ENCODE data around the gene FMO5.
"Not testable (repeated sequence)": the region's sequence is repeated elsewhere in the genome, so short reads cannot be mapped to it uniquely, and the experiment has no call there.

Gene FMO5

DNA sequence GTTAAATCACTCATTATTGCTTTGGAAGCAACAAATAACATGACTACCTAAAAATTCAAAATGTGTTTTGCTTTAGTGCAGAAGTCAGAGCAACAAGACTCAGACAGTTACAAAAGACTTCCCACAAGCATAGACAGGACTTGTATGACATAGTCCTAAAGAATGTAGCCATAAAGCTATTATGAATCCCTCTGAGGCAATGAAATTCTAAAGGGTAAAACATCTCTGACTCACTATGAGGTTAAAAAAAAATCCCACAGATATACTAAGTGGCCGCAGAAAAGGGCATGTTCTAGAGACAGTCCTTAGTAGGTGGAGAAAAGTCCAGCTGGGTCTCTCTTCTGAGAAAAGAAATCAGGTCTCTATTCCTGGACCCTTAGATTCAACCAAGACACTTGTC lies 57.8 kb downstream of the FMO5 start:
- DNase-seq (ENCODE audit: low read depth in 1 of 2, low spot score in 1 of 2) = no peak
- no peak overlapping the region for H3K27ac ChIP-seq (replicated peaks)
- TF ChIP-seq POLR2AphosphoS5 (IDR thresholded peaks at IDR 0.05; ENCODE audit: low read depth) (no peak), SPI1 (IDR thresholded peaks at IDR 0.05; ENCODE audit: borderline replicate concordance, low read depth) (no peak), GABPA (IDR thresholded peaks at IDR 0.05; ENCODE audit: low read depth) (no peak), REST (IDR thresholded peaks at IDR 0.05; ENCODE audit: insufficient replicate concordance, low read depth) (no peak), CTCF (IDR thresholded peaks at IDR 0.05; ENCODE audit: insufficient read depth, low read length) (no peak)
- H3K27me3 ChIP-seq (ENCODE audit: insufficient read depth, poor library complexity, severe bottlenecking) = no peaks in the 10 kb centered on the region
- H3K4me3 ChIP-seq (replicated peaks; ENCODE audit: insufficient read depth, low read length) = no peak overlapping the region

DNA sequence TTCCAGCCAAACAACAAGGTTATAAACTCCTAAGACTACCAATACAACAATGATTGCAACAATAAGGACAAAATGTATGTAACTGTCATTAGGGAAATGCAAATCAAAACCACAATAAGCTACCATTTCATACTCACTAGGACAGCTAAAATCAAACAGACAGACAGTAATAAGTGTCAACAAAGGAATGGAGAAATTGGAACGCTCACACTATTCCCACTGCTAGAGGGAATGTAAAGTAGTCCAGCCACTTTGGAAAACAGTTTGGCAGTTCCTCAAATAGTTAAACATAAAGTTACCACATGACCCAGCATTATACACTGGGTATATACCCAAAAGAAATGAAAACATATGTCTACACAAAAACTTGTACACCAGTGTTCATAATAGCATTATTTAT lies 62.1 kb downstream of the FMO5 start:
- DNase-seq (ENCODE audit: low read depth in 1 of 2, low spot score in 1 of 2) = no peak
- H3K27me3 ChIP-seq (ENCODE audit: insufficient read depth, poor library complexity, severe bottlenecking) = no peaks in the 10 kb centered on the region
- no peak overlapping the region for H3K27ac ChIP-seq (replicated peaks)
- no peak for TF ChIP-seq POLR2AphosphoS5 (IDR thresholded peaks at IDR 0.05; ENCODE audit: low read depth)
- TF ChIP-seq REST (IDR thresholded peaks at IDR 0.05; ENCODE audit: insufficient replicate concordance, low read depth) = no peak
- TF ChIP-seq SPI1 (IDR thresholded peaks at IDR 0.05; ENCODE audit: borderline replicate concordance, low read depth) = no peak
- no peak for TF ChIP-seq GABPA (IDR thresholded peaks at IDR 0.05; ENCODE audit: low read depth)
- no peak for TF ChIP-seq CTCF (IDR thresholded peaks at IDR 0.05; ENCODE audit: insufficient read depth, low read length)
- H3K4me3 ChIP-seq (replicated peaks; ENCODE audit: insufficient read depth, low read length) = no peak overlapping the region

DNA sequence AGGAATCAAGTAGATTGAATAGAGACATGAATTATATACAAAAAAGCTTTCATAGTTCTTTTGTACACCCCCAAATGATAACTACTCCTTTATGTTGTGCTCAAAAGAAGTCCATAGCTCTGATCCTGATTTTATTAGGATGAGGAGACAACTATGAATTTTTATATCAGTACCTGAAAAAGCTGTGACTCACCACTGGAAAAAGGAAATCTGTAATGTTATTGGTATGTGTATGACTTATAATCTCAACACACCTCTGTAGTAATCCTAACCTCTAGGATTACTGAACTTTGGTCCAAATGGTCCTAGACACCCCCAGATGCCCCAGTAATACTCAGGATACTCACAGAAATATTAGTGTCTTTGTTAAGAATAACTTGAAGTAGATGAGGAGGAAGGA lies 63.0 kb downstream of the FMO5 start:
- no peak overlapping the region for H3K27ac ChIP-seq (replicated peaks)
- TF ChIP-seq POLR2AphosphoS5 (IDR thresholded peaks at IDR 0.05; ENCODE audit: low read depth) (no peak), GABPA (IDR thresholded peaks at IDR 0.05; ENCODE audit: low read depth) (no peak), REST (IDR thresholded peaks at IDR 0.05; ENCODE audit: insufficient replicate concordance, low read depth) (no peak), CTCF (IDR thresholded peaks at IDR 0.05; ENCODE audit: insufficient read depth, low read length) (no peak), SPI1 (IDR thresholded peaks at IDR 0.05; ENCODE audit: borderline replicate concordance, low read depth) (no peak)
- H3K27me3 ChIP-seq (ENCODE audit: insufficient read depth, poor library complexity, severe bottlenecking) = no peaks in the 10 kb centered on the region
- no peak for DNase-seq (ENCODE audit: low read depth in 1 of 2, low spot score in 1 of 2)
- H3K4me3 ChIP-seq (replicated peaks; ENCODE audit: insufficient read depth, low read length) = no peak overlapping the region

GRCh38 chr1:147157116-147157515 lies 68.0 kb downstream of the FMO5 start:
- H3K27me3 ChIP-seq (ENCODE audit: insufficient read depth, poor library complexity, severe bottlenecking); DNase-seq (ENCODE audit: low read depth in 1 of 2, low spot score in 1 of 2); H3K27ac ChIP-seq (replicated peaks); H3K4me3 ChIP-seq (replicated peaks; ENCODE audit: insufficient read depth, low read length): not testable (repeated sequence)
